H9 (cell line): ENCODE results near the gene ZAR1. TPM values are rescaled to one million over a fixed set of nuclear protein-coding genes. Genes with fewer than 3 reads are reported as not detected.

Source experiments
- DNase-seq: peaks from one replicate; pipeline ENCODE4 v3.0.0-alpha.2; 2017
- H2AFZ ChIP-seq: one replicate; pipeline ENCODE4 v1.6.1; 2013; ENCODE audit warnings: mild to moderate bottlenecking, low read length, control low read depth, moderate library complexity
- H2AK5ac ChIP-seq: 2 replicates; pipeline ENCODE4 v1.6.1; 2013; ENCODE audit warnings: low read length, control low read depth, mixed read lengths; ENCODE audit not compliant: insufficient read length
- H2BK120ac ChIP-seq: one replicate; pipeline ENCODE4 v1.6.1; 2013; ENCODE audit warnings: low read depth, mild to moderate bottlenecking, low read length, control low read depth, inconsistent platforms; ENCODE audit not compliant: poor library complexity, severe bottlenecking
- H2BK12ac ChIP-seq: 2 replicates; pipeline ENCODE4 v1.6.1; 2013; ENCODE audit warnings: low read length, control low read depth, mixed read lengths, low read depth; ENCODE audit not compliant: insufficient read length
- H2BK15ac ChIP-seq: 2 replicates; pipeline ENCODE4 v1.6.1; 2013; ENCODE audit warnings: low read depth, low read length, control low read depth
- H2BK20ac ChIP-seq: one replicate; pipeline ENCODE4 v1.6.1; 2013; ENCODE audit warnings: low read depth, mild to moderate bottlenecking, low read length, control low read depth, inconsistent platforms; ENCODE audit not compliant: poor library complexity, severe bottlenecking
- H2BK5ac ChIP-seq: 2 replicates; pipeline ENCODE4 v1.6.1; 2013; ENCODE audit warnings: low read length, control low read depth, mixed read lengths; ENCODE audit not compliant: insufficient read length
- H3K14ac ChIP-seq: 2 replicates; pipeline ENCODE4 v1.6.1; 2013; ENCODE audit warnings: low read length, control low read depth; ENCODE audit not compliant: insufficient read depth
- H3K18ac ChIP-seq: 2 replicates; pipeline ENCODE4 v1.6.1; 2013; ENCODE audit warnings: low read depth, mild to moderate bottlenecking, mixed read lengths, low read length, control low read depth; ENCODE audit not compliant: insufficient read length
- H3K23ac ChIP-seq: 2 replicates; pipeline ENCODE4 v1.6.1; 2013; ENCODE audit warnings: low read length, control low read depth, mixed read lengths, low read depth; ENCODE audit not compliant: insufficient read length
- H3K23me2 ChIP-seq: 2 replicates; pipeline ENCODE4 v1.6.1; 2013; ENCODE audit warnings: low read depth, mild to moderate bottlenecking, mixed read lengths, low read length, control low read depth; ENCODE audit not compliant: insufficient read length, poor library complexity, severe bottlenecking
- H3K27ac ChIP-seq: 2 replicates; pipeline ENCODE4 v1.5.1; 2013; ENCODE audit warnings: low read length, control low read depth, mixed read lengths, low read depth; ENCODE audit not compliant: insufficient read length
- H3K27me3 ChIP-seq: 2 replicates; pipeline ENCODE4 v1.6.1; 2013; ENCODE audit warnings: low read length, control low read depth, inconsistent platforms; ENCODE audit not compliant: insufficient read depth
- H3K4ac ChIP-seq: 2 replicates; pipeline ENCODE4 v1.6.1; 2013; ENCODE audit warnings: low read depth, mild to moderate bottlenecking, control low read depth, inconsistent platforms, low read length, moderate library complexity
- H3K4me1 ChIP-seq: 2 replicates; pipeline ENCODE4 v1.6.1; 2013; ENCODE audit warnings: low read length, control low read depth, inconsistent platforms; ENCODE audit not compliant: insufficient read depth
- H3K4me2 ChIP-seq: 2 replicates; pipeline ENCODE4 v1.6.1; 2013; ENCODE audit warnings: low read length, control low read depth, mixed read lengths; ENCODE audit not compliant: insufficient read length, insufficient read depth
- H3K56ac ChIP-seq: 2 replicates; pipeline ENCODE4 v1.6.1; 2013; ENCODE audit warnings: low read depth, mild to moderate bottlenecking, mixed read lengths, low read length, control low read depth; ENCODE audit not compliant: insufficient read length
- H3K79me1 ChIP-seq: 2 replicates; pipeline ENCODE4 v1.6.1; 2013; ENCODE audit warnings: low read depth, mild to moderate bottlenecking, moderate library complexity, low read length, control low read depth, inconsistent platforms; ENCODE audit not compliant: insufficient read depth, poor library complexity, severe bottlenecking
- H3K79me2 ChIP-seq: 2 replicates; pipeline ENCODE4 v1.6.1; 2013; ENCODE audit warnings: low read length, control low read depth, inconsistent platforms; ENCODE audit not compliant: insufficient read depth
- H3K9ac ChIP-seq: 2 replicates; pipeline ENCODE4 v1.6.1; 2013; ENCODE audit warnings: low read length, control low read depth, mixed read lengths; ENCODE audit not compliant: insufficient read length; ENCODE audit errors: extremely low read depth
- H3K9me3 ChIP-seq: one replicate; pipeline ENCODE4 v1.6.1; 2013; ENCODE audit warnings: low read depth, low read length, inconsistent platforms; ENCODE audit not compliant: control insufficient read depth
- H3T11ph ChIP-seq: one replicate; pipeline ENCODE4 v1.6.1; 2013; ENCODE audit warnings: mild to moderate bottlenecking, low read length, control low read depth, inconsistent platforms
- H4K20me1 ChIP-seq: one replicate; pipeline ENCODE4 v1.6.1; 2013; ENCODE audit not compliant: control insufficient read depth, insufficient read length, insufficient read depth
- H4K5ac ChIP-seq: 2 replicates; pipeline ENCODE4 v1.6.1; 2013; ENCODE audit warnings: low read depth, mild to moderate bottlenecking, mixed read lengths, low read length, control low read depth; ENCODE audit not compliant: insufficient read length
- H4K8ac ChIP-seq: replicated peaks from 2 replicates; pipeline ENCODE4 v1.6.1; 2013; ENCODE audit warnings: low read length, control low read depth, mixed read lengths, low read depth; ENCODE audit not compliant: insufficient read length
- H4K91ac ChIP-seq: 2 replicates; pipeline ENCODE4 v1.6.1; 2013; ENCODE audit warnings: low read depth, mild to moderate bottlenecking, moderate library complexity, mixed read lengths, low read length, control low read depth; ENCODE audit not compliant: insufficient read length
- H3K27ac Mint-ChIP-seq, 3 experiments: 2 replicates in 2 of 3; 3 replicates in 1 of 3; pipeline ENCODE4 v1.8.0; 2020 to 2021; ENCODE audit warnings: mixed read lengths in 3 of 3, mild to moderate bottlenecking in 1 of 3, moderate library complexity in 1 of 3
- H3K27me3 Mint-ChIP-seq: 2 replicates; pipeline ENCODE4 v1.8.0; 2021; ENCODE audit warnings: low read depth, mild to moderate bottlenecking, moderate library complexity, mixed read lengths
- H3K36me3 Mint-ChIP-seq, 3 experiments: 2 replicates in 2 of 3; 3 replicates in 1 of 3; pipeline ENCODE4 v1.8.0; 2020 to 2021; ENCODE audit warnings: low read depth in 3 of 3, mixed read lengths in 3 of 3; ENCODE audit not compliant: insufficient read depth in 1 of 3
- H3K4me1 Mint-ChIP-seq, 2 experiments: 2 replicates each; pipeline ENCODE4 v1.8.0; 2020; ENCODE audit warnings: mixed read lengths in 2 of 2
- H3K4me3 Mint-ChIP-seq, 2 experiments: 2 replicates in 1 of 2; 3 replicates in 1 of 2; pipeline ENCODE4 v1.8.0; 2020 to 2021; ENCODE audit warnings: mild to moderate bottlenecking in 2 of 2, mixed read lengths in 2 of 2, moderate library complexity in 1 of 2
- H3K9me3 Mint-ChIP-seq, 2 experiments: 2 replicates in 1 of 2; 3 replicates in 1 of 2; pipeline ENCODE4 v1.8.0; 2020; ENCODE audit warnings: mild to moderate bottlenecking in 2 of 2, mixed read lengths in 2 of 2, moderate library complexity in 1 of 2
- CTCF ChIP-seq: fragments of 200-600 bp; sonication (generic); conservative IDR thresholded peaks from 3 replicates; pipeline ENCODE4 v1.8.0; 2021; ENCODE audit warnings: antibody characterized with exemption, mild to moderate bottlenecking
- WGBS: extraction: QIAGEN DNeasy Blood & Tissue Kit; methylation state at CpG from one replicate; pipeline ENCODE4 v1.1.7; 2013; ENCODE audit warnings: missing lambda C conversion rate, low lambda C conversion rate, mixed read lengths; ENCODE audit not compliant: insufficient read length; ENCODE audit errors: extremely low coverage; 5-methylcytosine and 5-hydroxymethylcytosine counted together
- total RNA-seq: library from RNA; stranded (reverse); gene quantifications from 2 replicates; pipeline ENCODE4 v1.2.1, GENCODE V29; 2021

Gene ZAR1
- total RNA-seq, 1 experiment from 2014 or later, result 0.61 TPM

GRCh38 chr4:48470570-48470969 is 19.5 kb upstream of the ZAR1 start:
- no peak overlapping the region for H2AFZ ChIP-seq
- H2AK5ac ChIP-seq, result no peak overlapping the region
- no peaks in the 10 kb centered on the region for H3K23me2 ChIP-seq
- no peak overlapping the region for H3T11ph ChIP-seq
- no peak overlapping the region for H4K91ac ChIP-seq
- no peak overlapping the region for H2BK15ac ChIP-seq
- H4K5ac ChIP-seq, result no peak overlapping the region
- no peak overlapping the region for H2BK12ac ChIP-seq
- H3K27me3 ChIP-seq, result no peaks in the 10 kb centered on the region
- no peaks in the 10 kb centered on the region for H3K79me1 ChIP-seq
- peaks cover 4 to 6% of the 10 kb centered on the region in 2 experiments for H3K4me1 Mint-ChIP-seq
- no peaks in the 10 kb centered on the region for H3K27me3 Mint-ChIP-seq
- H3K36me3 Mint-ChIP-seq, result no peaks in the 10 kb centered on the region
- H3K27ac Mint-ChIP-seq, result no peak overlapping the region
- no peak overlapping the region for H3K4ac ChIP-seq
- no peak for DNase-seq
- no CpG with 5 or more reads among the region's 2 CpGs for WGBS
- no peaks in the 10 kb centered on the region; the same call in 1 of the 2 replicates for H3K4me1 ChIP-seq
- no peak overlapping the region for H3K4me3 Mint-ChIP-seq
- H2BK20ac ChIP-seq, result no peak overlapping the region
- no peaks in the 10 kb centered on the region for H4K20me1 ChIP-seq
- no peak overlapping the region for H3K18ac ChIP-seq
- H3K56ac ChIP-seq, result no peak overlapping the region
- H3K9ac ChIP-seq, result no peak overlapping the region
- TF ChIP-seq CTCF, result no peak
- no peaks in the 10 kb centered on the region for H3K9me3 ChIP-seq
- H2BK5ac ChIP-seq, result no peak overlapping the region
- H3K27ac ChIP-seq, result no peak overlapping the region
- H3K4me2 ChIP-seq, result no peak overlapping the region
- no peak overlapping the region for H2BK120ac ChIP-seq
- H3K9me3 Mint-ChIP-seq, result no peaks in the 10 kb centered on the region; a peak in 1 of 5 replicates
- no peak overlapping the region for H3K23ac ChIP-seq
- no peak overlapping the region for H4K8ac ChIP-seq
- no peaks in the 10 kb centered on the region for H3K79me2 ChIP-seq
- H3K14ac ChIP-seq, result no peak overlapping the region
